OCI-LY1 (cell line): ENCODE results near the gene SLC22A4.

Source experiments
- H2AFZ ChIP-seq: fragments of 200-600 bp; sonication (generic), shearing (Covaris generic); 2 replicates; pipeline ENCODE4 v1.6.0; 2014; ENCODE audit warnings: antibody characterized with exemption, mild to moderate bottlenecking, low read length
- H3F3A ChIP-seq: fragments of 200-600 bp; sonication (generic), shearing (Covaris generic); 2 replicates; pipeline ENCODE4 v1.6.0; 2014; ENCODE audit warnings: mild to moderate bottlenecking, antibody characterized with exemption, low read length, moderate library complexity; ENCODE audit not compliant: insufficient read depth
- H3K27ac ChIP-seq: fragments of 200-600 bp; sonication (generic); 2 replicates; pipeline ENCODE4 v1.5.1; 2014; ENCODE audit warnings: low read length, mixed run types, mild to moderate bottlenecking, low read depth; ENCODE audit not compliant: poor library complexity, severe bottlenecking
- H3K27me3 ChIP-seq: fragments of 200-600 bp; sonication (generic); 2 replicates; pipeline ENCODE4 v1.6.0; 2014; ENCODE audit warnings: antibody characterized with exemption, mild to moderate bottlenecking, low read length, moderate library complexity; ENCODE audit not compliant: insufficient read depth
- H3K36me3 ChIP-seq: fragments of 200-600 bp; sonication (generic); 2 replicates; pipeline ENCODE4 v1.6.1; 2014; ENCODE audit warnings: mild to moderate bottlenecking, antibody characterized with exemption, low read length, moderate library complexity, mixed read lengths; ENCODE audit not compliant: insufficient read depth
- H3K4me1 ChIP-seq: fragments of 200-600 bp; sonication (generic); 2 replicates; pipeline ENCODE4 v1.5.1; 2014; ENCODE audit warnings: mild to moderate bottlenecking, low read length, moderate library complexity; ENCODE audit not compliant: insufficient read depth, severe bottlenecking
- H3K4me2 ChIP-seq: fragments of 200-600 bp; sonication (generic), shearing (Covaris generic); 2 replicates; pipeline ENCODE4 v1.6.1; 2014; ENCODE audit warnings: low read length
- H3K4me3 ChIP-seq: fragments of 200-600 bp; sonication (generic); 2 replicates; pipeline ENCODE4 v1.5.1; 2014; ENCODE audit warnings: low read length, low read depth, mild to moderate bottlenecking, mixed read lengths; ENCODE audit not compliant: poor library complexity, severe bottlenecking
- H3K79me2 ChIP-seq: fragments of 200-600 bp; shearing (Covaris generic); 2 replicates; pipeline ENCODE4 v1.6.1; 2016; ENCODE audit warnings: mixed run types, low read length, mixed read lengths; ENCODE audit not compliant: insufficient read depth
- H3K9ac ChIP-seq: fragments of 200-600 bp; sonication (generic), shearing (Covaris generic); 2 replicates; pipeline ENCODE4 v1.6.1; 2014; ENCODE audit warnings: mild to moderate bottlenecking, low read length, mixed read lengths
- H3K9me2 ChIP-seq: fragments of 200-600 bp; sonication (generic), shearing (Covaris generic); 2 replicates; pipeline ENCODE4 v1.6.1; 2014; ENCODE audit warnings: low read depth, mild to moderate bottlenecking, low read length, mixed read lengths
- H3K9me3 ChIP-seq: fragments of 200-600 bp; shearing (Covaris generic); 2 replicates; pipeline ENCODE4 v1.6.1; 2014; ENCODE audit warnings: low read length, mixed read lengths
- H4K20me1 ChIP-seq: fragments of 200-600 bp; sonication (generic), shearing (Covaris generic); 2 replicates; pipeline ENCODE4 v1.6.0; 2016; ENCODE audit warnings: mild to moderate bottlenecking, low read length; ENCODE audit not compliant: insufficient read depth
- EZH2 ChIP-seq: fragments of 200-600 bp; sonication (generic), shearing (Covaris generic); IDR thresholded peaks from 2 replicates; pipeline ENCODE4 v1.8.0; 2017; ENCODE audit warnings: borderline replicate concordance, mixed run types, mild to moderate bottlenecking, antibody characterized with exemption, low read length, moderate library complexity, mixed read lengths
- TF ChIP-seq, protein P1 (sequence below): fragments of 200-600 bp; sonication (generic), shearing (Covaris generic); IDR thresholded peaks from 2 replicates; pipeline ENCODE4 v1.5.1; 2017; ENCODE audit warnings: mild to moderate bottlenecking, antibody characterized with exemption, low read length, moderate library complexity, mixed read lengths

Gene SLC22A4

DNA sequence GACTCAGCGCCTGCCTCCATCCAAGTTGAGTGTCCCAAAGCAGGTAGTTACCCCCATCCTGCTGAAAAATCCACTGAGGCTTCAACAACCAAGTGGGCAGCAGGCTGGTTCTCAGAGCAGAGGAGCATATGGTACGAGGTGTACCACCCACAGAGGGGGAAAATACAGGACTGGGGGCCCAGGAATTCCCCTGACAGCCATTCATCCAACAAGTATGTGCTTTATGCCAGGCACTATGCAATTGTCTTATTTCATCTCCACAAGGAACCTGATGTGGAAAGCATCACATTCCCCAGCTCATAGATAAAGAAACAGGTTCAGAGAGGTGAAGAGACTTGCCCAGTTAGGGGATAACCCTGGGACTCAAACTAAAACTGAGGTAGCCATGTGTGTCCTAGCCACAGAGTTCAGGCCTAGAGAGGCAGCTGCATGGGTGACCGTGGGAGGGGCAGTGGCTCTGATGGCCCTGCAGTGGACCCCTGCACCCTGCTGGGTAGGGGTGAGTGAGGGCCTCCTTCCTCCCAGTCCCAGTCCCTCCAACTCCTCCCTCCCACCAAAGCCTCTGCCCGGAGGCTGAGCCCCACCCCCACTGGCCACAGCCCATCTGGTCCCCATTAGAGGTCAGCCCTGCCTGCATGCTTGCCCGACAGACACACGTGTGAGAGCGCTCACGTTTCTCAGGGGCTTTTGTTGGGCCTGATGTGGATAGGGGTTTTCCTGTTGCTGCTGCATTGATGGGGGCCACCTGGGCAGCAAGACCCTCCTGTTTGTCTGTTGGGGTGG, 25.2 kb upstream of the SLC22A4 start:
- no peaks in the 10 kb centered on the region for H4K20me1 ChIP-seq
- H3K27me3 ChIP-seq = peaks cover 8% of the 10 kb centered on the region; the same call in 1 of the 2 replicates
- no peaks in the 10 kb centered on the region for H3F3A ChIP-seq
- H3K9me2 ChIP-seq = no peaks in the 10 kb centered on the region
- H2AFZ ChIP-seq = no peak overlapping the region
- H3K9ac ChIP-seq = no peak overlapping the region
- H3K4me3 ChIP-seq = no peak overlapping the region
- H3K27ac ChIP-seq = no peak overlapping the region
- H3K4me2 ChIP-seq = no peak overlapping the region
- no peaks in the 10 kb centered on the region for H3K9me3 ChIP-seq
- TF ChIP-seq, protein P1, sequence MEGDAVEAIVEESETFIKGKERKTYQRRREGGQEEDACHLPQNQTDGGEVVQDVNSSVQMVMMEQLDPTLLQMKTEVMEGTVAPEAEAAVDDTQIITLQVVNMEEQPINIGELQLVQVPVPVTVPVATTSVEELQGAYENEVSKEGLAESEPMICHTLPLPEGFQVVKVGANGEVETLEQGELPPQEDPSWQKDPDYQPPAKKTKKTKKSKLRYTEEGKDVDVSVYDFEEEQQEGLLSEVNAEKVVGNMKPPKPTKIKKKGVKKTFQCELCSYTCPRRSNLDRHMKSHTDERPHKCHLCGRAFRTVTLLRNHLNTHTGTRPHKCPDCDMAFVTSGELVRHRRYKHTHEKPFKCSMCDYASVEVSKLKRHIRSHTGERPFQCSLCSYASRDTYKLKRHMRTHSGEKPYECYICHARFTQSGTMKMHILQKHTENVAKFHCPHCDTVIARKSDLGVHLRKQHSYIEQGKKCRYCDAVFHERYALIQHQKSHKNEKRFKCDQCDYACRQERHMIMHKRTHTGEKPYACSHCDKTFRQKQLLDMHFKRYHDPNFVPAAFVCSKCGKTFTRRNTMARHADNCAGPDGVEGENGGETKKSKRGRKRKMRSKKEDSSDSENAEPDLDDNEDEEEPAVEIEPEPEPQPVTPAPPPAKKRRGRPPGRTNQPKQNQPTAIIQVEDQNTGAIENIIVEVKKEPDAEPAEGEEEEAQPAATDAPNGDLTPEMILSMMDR = no peak
- TF ChIP-seq EZH2 = no peak
- H3K4me1 ChIP-seq = no peaks in the 10 kb centered on the region
- no peaks in the 10 kb centered on the region for H3K79me2 ChIP-seq
- H3K36me3 ChIP-seq = no peaks in the 10 kb centered on the region

DNA sequence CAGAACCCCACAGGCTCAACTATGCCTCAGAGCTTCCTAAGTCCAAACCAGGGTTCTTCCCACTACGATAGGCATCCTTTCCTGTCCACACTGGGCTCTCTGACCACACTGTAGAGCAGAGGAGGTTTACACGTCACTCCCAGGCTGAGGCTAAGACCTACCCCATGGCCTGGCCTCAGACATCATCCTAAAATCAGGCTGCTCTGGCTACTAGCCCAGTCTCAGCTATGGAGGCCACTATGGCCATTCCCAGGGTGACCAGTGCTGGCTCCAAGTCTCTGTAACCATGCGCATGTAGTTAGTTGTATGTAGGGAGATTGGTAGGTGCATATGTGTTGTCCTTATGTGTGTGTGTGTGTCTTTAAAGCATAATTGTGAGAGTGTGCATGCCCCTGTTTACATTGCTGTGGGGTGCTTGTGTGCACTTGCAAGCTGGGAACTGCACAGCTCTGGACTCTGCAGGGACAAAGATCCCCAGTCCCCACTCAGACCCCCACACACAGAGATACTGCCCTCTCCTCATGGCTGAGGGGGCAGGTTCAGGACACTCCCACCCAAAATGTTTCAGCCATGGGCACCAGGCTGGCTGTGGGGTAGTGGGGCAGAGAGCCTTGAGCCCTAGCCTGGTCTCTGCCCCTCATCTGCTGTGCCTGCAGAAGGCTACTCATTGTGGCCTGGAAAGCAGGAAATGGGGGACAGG, 24.4 kb upstream of the SLC22A4 start:
- H3K27me3 ChIP-seq = peaks cover 8% of the 10 kb centered on the region; the same call in 1 of the 2 replicates
- H3F3A ChIP-seq = no peaks in the 10 kb centered on the region
- H3K9me2 ChIP-seq = no peaks in the 10 kb centered on the region
- H4K20me1 ChIP-seq = no peaks in the 10 kb centered on the region
- no peak overlapping the region for H3K4me2 ChIP-seq
- no peak overlapping the region for H2AFZ ChIP-seq
- no peaks in the 10 kb centered on the region for H3K36me3 ChIP-seq
- no peaks in the 10 kb centered on the region for H3K9me3 ChIP-seq
- no peak overlapping the region for H3K27ac ChIP-seq
- no peaks in the 10 kb centered on the region for H3K79me2 ChIP-seq
- TF ChIP-seq, protein P1 = no peak
- no peak for TF ChIP-seq EZH2
- no peak overlapping the region for H3K9ac ChIP-seq
- H3K4me1 ChIP-seq = no peaks in the 10 kb centered on the region
- H3K4me3 ChIP-seq = no peak overlapping the region

DNA sequence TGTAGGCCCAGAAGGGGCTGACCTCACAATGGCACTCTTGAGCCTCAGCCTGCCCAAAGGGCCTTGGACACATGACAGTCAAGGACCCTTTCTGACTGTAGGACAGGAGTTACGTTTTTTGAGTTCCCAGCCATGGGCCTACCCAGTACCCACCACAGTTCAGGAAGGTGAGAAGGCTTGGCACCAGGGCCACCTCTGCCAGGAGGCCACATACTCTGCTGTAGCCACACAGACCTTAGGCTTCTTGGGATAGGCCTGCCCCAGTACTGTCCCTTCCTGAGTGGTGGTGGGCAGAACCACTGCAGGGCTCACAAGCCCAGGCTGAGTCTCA, 23.9 kb upstream of the SLC22A4 start:
- Histone ChIP-seq H3K4me2 (no peak overlapping the region), H4K20me1 (no peaks in the 10 kb centered on the region), H3F3A (no peaks in the 10 kb centered on the region), H3K27ac (no peak overlapping the region), H3K79me2 (no peaks in the 10 kb centered on the region), H3K9me2 (no peaks in the 10 kb centered on the region), H3K36me3 (no peaks in the 10 kb centered on the region), H3K9me3 (no peaks in the 10 kb centered on the region), H2AFZ (no peak overlapping the region), H3K4me1 (no peaks in the 10 kb centered on the region), H3K9ac (no peak overlapping the region), H3K27me3 (peaks cover 8% of the 10 kb centered on the region; the same call in 1 of the 2 replicates), H3K4me3 (no peak overlapping the region)
- TF ChIP-seq, protein P1 = no peak
- TF ChIP-seq EZH2 = no peak
